H9 (cell line): ENCODE measurements around the gene ANKRD44. TPM values are rescaled to one million over a fixed set of nuclear protein-coding genes. Genes with fewer than 3 reads are reported as not detected.
"Not testable (repeated sequence)": the region's sequence is repeated elsewhere in the genome, so short reads cannot be mapped to it uniquely, and the experiment has no call there.

Experiments
- DNase-seq: peaks from one replicate; pipeline ENCODE4 v3.0.0-alpha.2; 2017
- H2AFZ ChIP-seq: one replicate; pipeline ENCODE4 v1.6.1; 2013; ENCODE audit warnings: mild to moderate bottlenecking, low read length, control low read depth, moderate library complexity
- H2AK5ac ChIP-seq: 2 replicates; pipeline ENCODE4 v1.6.1; 2013; ENCODE audit warnings: low read length, control low read depth, mixed read lengths; ENCODE audit not compliant: insufficient read length
- H2BK120ac ChIP-seq: one replicate; pipeline ENCODE4 v1.6.1; 2013; ENCODE audit warnings: low read depth, mild to moderate bottlenecking, low read length, control low read depth, inconsistent platforms; ENCODE audit not compliant: poor library complexity, severe bottlenecking
- H2BK12ac ChIP-seq: 2 replicates; pipeline ENCODE4 v1.6.1; 2013; ENCODE audit warnings: low read length, control low read depth, mixed read lengths, low read depth; ENCODE audit not compliant: insufficient read length
- H2BK15ac ChIP-seq: 2 replicates; pipeline ENCODE4 v1.6.1; 2013; ENCODE audit warnings: low read depth, low read length, control low read depth
- H2BK20ac ChIP-seq: one replicate; pipeline ENCODE4 v1.6.1; 2013; ENCODE audit warnings: low read depth, mild to moderate bottlenecking, low read length, control low read depth, inconsistent platforms; ENCODE audit not compliant: poor library complexity, severe bottlenecking
- H2BK5ac ChIP-seq: 2 replicates; pipeline ENCODE4 v1.6.1; 2013; ENCODE audit warnings: low read length, control low read depth, mixed read lengths; ENCODE audit not compliant: insufficient read length
- H3K14ac ChIP-seq: 2 replicates; pipeline ENCODE4 v1.6.1; 2013; ENCODE audit warnings: low read length, control low read depth; ENCODE audit not compliant: insufficient read depth
- H3K18ac ChIP-seq: 2 replicates; pipeline ENCODE4 v1.6.1; 2013; ENCODE audit warnings: low read depth, mild to moderate bottlenecking, mixed read lengths, low read length, control low read depth; ENCODE audit not compliant: insufficient read length
- H3K23ac ChIP-seq: 2 replicates; pipeline ENCODE4 v1.6.1; 2013; ENCODE audit warnings: low read length, control low read depth, mixed read lengths, low read depth; ENCODE audit not compliant: insufficient read length
- H3K23me2 ChIP-seq: 2 replicates; pipeline ENCODE4 v1.6.1; 2013; ENCODE audit warnings: low read depth, mild to moderate bottlenecking, mixed read lengths, low read length, control low read depth; ENCODE audit not compliant: insufficient read length, poor library complexity, severe bottlenecking
- H3K27ac ChIP-seq: 2 replicates; pipeline ENCODE4 v1.5.1; 2013; ENCODE audit warnings: low read length, control low read depth, mixed read lengths, low read depth; ENCODE audit not compliant: insufficient read length
- H3K27me3 ChIP-seq: 2 replicates; pipeline ENCODE4 v1.6.1; 2013; ENCODE audit warnings: low read length, control low read depth, inconsistent platforms; ENCODE audit not compliant: insufficient read depth
- H3K4ac ChIP-seq: 2 replicates; pipeline ENCODE4 v1.6.1; 2013; ENCODE audit warnings: low read depth, mild to moderate bottlenecking, control low read depth, inconsistent platforms, low read length, moderate library complexity
- H3K4me1 ChIP-seq: 2 replicates; pipeline ENCODE4 v1.6.1; 2013; ENCODE audit warnings: low read length, control low read depth, inconsistent platforms; ENCODE audit not compliant: insufficient read depth
- H3K4me2 ChIP-seq: 2 replicates; pipeline ENCODE4 v1.6.1; 2013; ENCODE audit warnings: low read length, control low read depth, mixed read lengths; ENCODE audit not compliant: insufficient read length, insufficient read depth
- H3K56ac ChIP-seq: 2 replicates; pipeline ENCODE4 v1.6.1; 2013; ENCODE audit warnings: low read depth, mild to moderate bottlenecking, mixed read lengths, low read length, control low read depth; ENCODE audit not compliant: insufficient read length
- H3K79me1 ChIP-seq: 2 replicates; pipeline ENCODE4 v1.6.1; 2013; ENCODE audit warnings: low read depth, mild to moderate bottlenecking, moderate library complexity, low read length, control low read depth, inconsistent platforms; ENCODE audit not compliant: insufficient read depth, poor library complexity, severe bottlenecking
- H3K79me2 ChIP-seq: 2 replicates; pipeline ENCODE4 v1.6.1; 2013; ENCODE audit warnings: low read length, control low read depth, inconsistent platforms; ENCODE audit not compliant: insufficient read depth
- H3K9ac ChIP-seq: 2 replicates; pipeline ENCODE4 v1.6.1; 2013; ENCODE audit warnings: low read length, control low read depth, mixed read lengths; ENCODE audit not compliant: insufficient read length; ENCODE audit errors: extremely low read depth
- H3K9me3 ChIP-seq: one replicate; pipeline ENCODE4 v1.6.1; 2013; ENCODE audit warnings: low read depth, low read length, inconsistent platforms; ENCODE audit not compliant: control insufficient read depth
- H3T11ph ChIP-seq: one replicate; pipeline ENCODE4 v1.6.1; 2013; ENCODE audit warnings: mild to moderate bottlenecking, low read length, control low read depth, inconsistent platforms
- H4K20me1 ChIP-seq: one replicate; pipeline ENCODE4 v1.6.1; 2013; ENCODE audit not compliant: control insufficient read depth, insufficient read length, insufficient read depth
- H4K5ac ChIP-seq: 2 replicates; pipeline ENCODE4 v1.6.1; 2013; ENCODE audit warnings: low read depth, mild to moderate bottlenecking, mixed read lengths, low read length, control low read depth; ENCODE audit not compliant: insufficient read length
- H4K8ac ChIP-seq: replicated peaks from 2 replicates; pipeline ENCODE4 v1.6.1; 2013; ENCODE audit warnings: low read length, control low read depth, mixed read lengths, low read depth; ENCODE audit not compliant: insufficient read length
- H4K91ac ChIP-seq: 2 replicates; pipeline ENCODE4 v1.6.1; 2013; ENCODE audit warnings: low read depth, mild to moderate bottlenecking, moderate library complexity, mixed read lengths, low read length, control low read depth; ENCODE audit not compliant: insufficient read length
- H3K27ac Mint-ChIP-seq, 3 experiments: 2 replicates in 2 of 3; 3 replicates in 1 of 3; pipeline ENCODE4 v1.8.0; 2020 to 2021; ENCODE audit warnings: mixed read lengths in 3 of 3, mild to moderate bottlenecking in 1 of 3, moderate library complexity in 1 of 3
- H3K27me3 Mint-ChIP-seq: 2 replicates; pipeline ENCODE4 v1.8.0; 2021; ENCODE audit warnings: low read depth, mild to moderate bottlenecking, moderate library complexity, mixed read lengths
- H3K36me3 Mint-ChIP-seq, 3 experiments: 2 replicates in 2 of 3; 3 replicates in 1 of 3; pipeline ENCODE4 v1.8.0; 2020 to 2021; ENCODE audit warnings: low read depth in 3 of 3, mixed read lengths in 3 of 3; ENCODE audit not compliant: insufficient read depth in 1 of 3
- H3K4me1 Mint-ChIP-seq, 2 experiments: 2 replicates each; pipeline ENCODE4 v1.8.0; 2020; ENCODE audit warnings: mixed read lengths in 2 of 2
- H3K4me3 Mint-ChIP-seq, 2 experiments: 2 replicates in 1 of 2; 3 replicates in 1 of 2; pipeline ENCODE4 v1.8.0; 2020 to 2021; ENCODE audit warnings: mild to moderate bottlenecking in 2 of 2, mixed read lengths in 2 of 2, moderate library complexity in 1 of 2
- H3K9me3 Mint-ChIP-seq, 2 experiments: 2 replicates in 1 of 2; 3 replicates in 1 of 2; pipeline ENCODE4 v1.8.0; 2020; ENCODE audit warnings: mild to moderate bottlenecking in 2 of 2, mixed read lengths in 2 of 2, moderate library complexity in 1 of 2
- CTCF ChIP-seq: fragments of 200-600 bp; sonication (generic); conservative IDR thresholded peaks from 3 replicates; pipeline ENCODE4 v1.8.0; 2021; ENCODE audit warnings: antibody characterized with exemption, mild to moderate bottlenecking
- WGBS: extraction: QIAGEN DNeasy Blood & Tissue Kit; methylation state at CpG from one replicate; pipeline ENCODE4 v1.1.7; 2013; ENCODE audit warnings: missing lambda C conversion rate, low lambda C conversion rate, mixed read lengths; ENCODE audit not compliant: insufficient read length; ENCODE audit errors: extremely low coverage; 5-methylcytosine and 5-hydroxymethylcytosine counted together
- total RNA-seq: library from RNA; stranded (reverse); gene quantifications from 2 replicates; pipeline ENCODE4 v1.2.1, GENCODE V29; 2021

ANKRD44 gene
- total RNA-seq, 1 experiment from 2014 or later = 1.9 TPM

GRCh38 chr2:197292619-197293018 is 18.0 kb downstream of the ANKRD44 start:
- no peak for TF ChIP-seq CTCF
- Mint-ChIP-seq H3K27ac (no peak overlapping the region), H3K4me1 (no peaks in the 10 kb centered on the region), H3K9me3 (peaks cover 2 to 3% of the 10 kb centered on the region in 2 experiments; a peak in 2 of 5 replicates), H3K4me3 (no peak overlapping the region), H3K27me3 (no peaks in the 10 kb centered on the region), H3K36me3 (no peaks in the 10 kb centered on the region)
- Histone ChIP-seq H2BK12ac (no peak overlapping the region), H2BK5ac (no peak overlapping the region), H3K4me1 (no peaks in the 10 kb centered on the region), H3K79me1 (no peaks in the 10 kb centered on the region), H4K5ac (no peak overlapping the region), H3K23ac (no peak overlapping the region), H3K4me2 (no peak overlapping the region), H2BK20ac (no peak overlapping the region), H3T11ph (no peak overlapping the region), H3K9ac (no peak overlapping the region), H2AK5ac (no peak overlapping the region), H2AFZ (no peak overlapping the region), H4K91ac (no peak overlapping the region), H3K56ac (no peak overlapping the region), H3K18ac (no peak overlapping the region), H2BK15ac (no peak overlapping the region), H3K4ac (no peak overlapping the region), H4K20me1 (no peaks in the 10 kb centered on the region), H4K8ac (no peak overlapping the region), H3K79me2 (no peaks in the 10 kb centered on the region), H2BK120ac (no peak overlapping the region), H3K27ac (no peak overlapping the region), H3K23me2 (no peaks in the 10 kb centered on the region), H3K9me3 (no peaks in the 10 kb centered on the region), H3K27me3 (no peaks in the 10 kb centered on the region), H3K14ac (no peak overlapping the region)
- no CpG with 5 or more reads among the region's 2 CpGs for WGBS
- DNase-seq = no peak

- not testable (repeated sequence) for H2BK12ac ChIP-seq, H3T11ph ChIP-seq, H3K27ac Mint-ChIP-seq, H3K9ac ChIP-seq, H3K9me3 Mint-ChIP-seq, H3K79me1 ChIP-seq, H2AK5ac ChIP-seq, H3K56ac ChIP-seq, H3K4me3 Mint-ChIP-seq, H3K23me2 ChIP-seq, H2BK120ac ChIP-seq, H3K4me1 Mint-ChIP-seq, H2BK5ac ChIP-seq, H3K4me1 ChIP-seq, H3K27me3 ChIP-seq, H3K79me2 ChIP-seq, H3K14ac ChIP-seq, H3K4ac ChIP-seq, H4K8ac ChIP-seq, H2AFZ ChIP-seq, H3K36me3 Mint-ChIP-seq, H3K27me3 Mint-ChIP-seq, H3K18ac ChIP-seq, H3K4me2 ChIP-seq, H3K23ac ChIP-seq, H4K20me1 ChIP-seq, H4K5ac ChIP-seq, H3K9me3 ChIP-seq, H4K91ac ChIP-seq, H2BK15ac ChIP-seq, H2BK20ac ChIP-seq, H3K27ac ChIP-seq, DNase-seq
- WGBS = no CpG with 5 or more reads among the region's 7 CpGs
Measured at GRCh38 chr2:197287596-197287932, 23.0 kb downstream of the ANKRD44 start.
